ENCODE data around the gene DLG2.

The DLG2 gene

DNA sequence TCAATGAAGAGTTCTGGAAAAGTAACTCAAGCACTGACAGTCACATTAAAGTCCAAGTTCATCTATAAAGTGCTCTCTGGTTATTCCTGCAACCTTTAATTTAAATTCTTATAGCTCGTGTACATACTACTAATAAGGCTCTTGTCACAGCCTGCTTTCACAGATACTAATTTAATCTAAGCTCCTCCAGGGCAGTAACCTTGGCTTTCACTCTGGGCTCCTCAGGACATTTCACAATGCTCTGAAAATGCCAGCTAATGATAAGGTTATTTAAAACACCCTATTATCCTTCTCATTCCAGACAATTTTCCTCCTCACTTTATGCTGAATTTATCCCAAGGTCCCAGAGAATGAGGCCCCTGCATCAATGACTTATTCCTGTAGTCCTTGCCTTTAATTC, 2098.3 kb downstream of the DLG2 start:
- Mint-ChIP-seq H3K36me3 (ENCODE audit: low read depth) (no peaks in the 10 kb centered on the region), H3K27ac (no peak overlapping the region), H3K9me3 (no peaks in the 10 kb centered on the region), H3K4me3 (no peak overlapping the region), H3K4me1 (no peaks in the 10 kb centered on the region), H3K27me3 (ENCODE audit: low read depth) (no peaks in the 10 kb centered on the region)
- TF ChIP-seq, protein P1, sequence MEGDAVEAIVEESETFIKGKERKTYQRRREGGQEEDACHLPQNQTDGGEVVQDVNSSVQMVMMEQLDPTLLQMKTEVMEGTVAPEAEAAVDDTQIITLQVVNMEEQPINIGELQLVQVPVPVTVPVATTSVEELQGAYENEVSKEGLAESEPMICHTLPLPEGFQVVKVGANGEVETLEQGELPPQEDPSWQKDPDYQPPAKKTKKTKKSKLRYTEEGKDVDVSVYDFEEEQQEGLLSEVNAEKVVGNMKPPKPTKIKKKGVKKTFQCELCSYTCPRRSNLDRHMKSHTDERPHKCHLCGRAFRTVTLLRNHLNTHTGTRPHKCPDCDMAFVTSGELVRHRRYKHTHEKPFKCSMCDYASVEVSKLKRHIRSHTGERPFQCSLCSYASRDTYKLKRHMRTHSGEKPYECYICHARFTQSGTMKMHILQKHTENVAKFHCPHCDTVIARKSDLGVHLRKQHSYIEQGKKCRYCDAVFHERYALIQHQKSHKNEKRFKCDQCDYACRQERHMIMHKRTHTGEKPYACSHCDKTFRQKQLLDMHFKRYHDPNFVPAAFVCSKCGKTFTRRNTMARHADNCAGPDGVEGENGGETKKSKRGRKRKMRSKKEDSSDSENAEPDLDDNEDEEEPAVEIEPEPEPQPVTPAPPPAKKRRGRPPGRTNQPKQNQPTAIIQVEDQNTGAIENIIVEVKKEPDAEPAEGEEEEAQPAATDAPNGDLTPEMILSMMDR (IDR thresholded peaks at IDR 0.05; ENCODE audit: unreplicated experiment in 3 of 3): no peak

- no peaks in the 10 kb centered on the region for H3K36me3 Mint-ChIP-seq (ENCODE audit: low read depth)
- H3K9me3 Mint-ChIP-seq: no peaks in the 10 kb centered on the region
- H3K4me3 Mint-ChIP-seq: no peak overlapping the region
- H3K27me3 Mint-ChIP-seq (ENCODE audit: low read depth): no peaks in the 10 kb centered on the region
- H3K4me1 Mint-ChIP-seq: no peaks in the 10 kb centered on the region
- TF ChIP-seq, protein P1 (IDR thresholded peaks at IDR 0.05; ENCODE audit: unreplicated experiment in 3 of 3): no peak
- no peak overlapping the region for H3K27ac Mint-ChIP-seq
These were observed 2098.9 kb downstream of the DLG2 start for GRCh38 chr11:83528225-83528624.

- TF ChIP-seq, protein P1 (IDR thresholded peaks at IDR 0.05; ENCODE audit: unreplicated experiment in 3 of 3): no peak
- H3K9me3 Mint-ChIP-seq: peaks cover 2% of the 10 kb centered on the region
- no peaks in the 10 kb centered on the region for H3K4me1 Mint-ChIP-seq
- H3K4me3 Mint-ChIP-seq: no peak overlapping the region
- H3K36me3 Mint-ChIP-seq (ENCODE audit: low read depth): no peaks in the 10 kb centered on the region
- H3K27ac Mint-ChIP-seq: no peak overlapping the region
- no peaks in the 10 kb centered on the region for H3K27me3 Mint-ChIP-seq (ENCODE audit: low read depth)
These were observed 2103.5 kb downstream of the DLG2 start for GRCh38 chr11:83523676-83524075.

- TF ChIP-seq, protein P1 (IDR thresholded peaks at IDR 0.05; ENCODE audit: unreplicated experiment in 3 of 3): no peak
- H3K27ac Mint-ChIP-seq: no peak overlapping the region
- no peaks in the 10 kb centered on the region for H3K27me3 Mint-ChIP-seq (ENCODE audit: low read depth)
- H3K9me3 Mint-ChIP-seq: peaks cover 2% of the 10 kb centered on the region
- H3K4me1 Mint-ChIP-seq: no peaks in the 10 kb centered on the region
- H3K4me3 Mint-ChIP-seq: no peak overlapping the region
- no peaks in the 10 kb centered on the region for H3K36me3 Mint-ChIP-seq (ENCODE audit: low read depth)
These were observed 2104.2 kb downstream of the DLG2 start for GRCh38 chr11:83522911-83523310.

- Mint-ChIP-seq H3K36me3 (ENCODE audit: low read depth) (no peaks in the 10 kb centered on the region), H3K27ac (no peak overlapping the region), H3K4me3 (no peak overlapping the region), H3K4me1 (no peaks in the 10 kb centered on the region), H3K9me3 (peaks cover 6% of the 10 kb centered on the region), H3K27me3 (ENCODE audit: low read depth) (no peaks in the 10 kb centered on the region)
- TF ChIP-seq, protein P1 (IDR thresholded peaks at IDR 0.05; ENCODE audit: unreplicated experiment in 3 of 3): peak in 1 of 3 experiments; percentile 6
These were observed 2105.2 kb downstream of the DLG2 start for GRCh38 chr11:83521647-83522596.

- Mint-ChIP-seq H3K36me3 (ENCODE audit: low read depth) (no peaks in the 10 kb centered on the region), H3K27ac (no peak overlapping the region), H3K27me3 (ENCODE audit: low read depth) (no peaks in the 10 kb centered on the region), H3K4me1 (no peaks in the 10 kb centered on the region), H3K4me3 (no peak overlapping the region), H3K9me3 (peaks cover 13% of the 10 kb centered on the region)
- TF ChIP-seq, protein P1 (IDR thresholded peaks at IDR 0.05; ENCODE audit: unreplicated experiment in 3 of 3): no peak
These were observed 2106.3 kb downstream of the DLG2 start for GRCh38 chr11:83520849-83521248.

All from nephron (organoid).